ENCODE data around the gene CAPZA2. TPM values are rescaled to one million over a fixed set of nuclear protein-coding genes. Genes with fewer than 3 reads are reported as not detected.
A peak's percentile ranks its signal among the peaks of the same experiment; 100 is the strongest.

CAPZA2 gene
- total RNA-seq, 4 donors from 2014 or later, result 115 to 152 (median 125) TPM

DNA sequence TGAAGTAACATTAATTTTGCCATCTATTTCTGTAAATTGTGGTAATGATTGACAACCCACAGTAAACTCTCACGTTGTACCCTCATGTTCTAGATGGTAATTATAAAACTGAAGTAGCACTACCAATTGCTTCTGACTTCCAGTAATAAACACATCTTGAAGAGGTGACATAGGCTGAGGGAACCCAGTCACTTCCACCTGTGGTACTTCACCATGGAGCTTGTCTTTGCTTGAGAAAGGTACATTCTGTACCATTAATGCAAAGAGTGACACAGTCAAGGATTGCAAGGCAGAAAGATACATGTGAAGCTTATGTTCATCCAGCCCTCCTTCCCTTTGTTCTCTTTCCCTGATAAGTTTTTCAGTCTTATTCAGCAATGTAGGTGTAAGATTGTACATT lies 11.2 kb downstream of the CAPZA2 start:
- DNase-seq (ENCODE audit: low spot score) (no peak), ATAC-seq (ENCODE audit: low FRiP score) (no peak)
- TF ChIP-seq, protein P1, sequence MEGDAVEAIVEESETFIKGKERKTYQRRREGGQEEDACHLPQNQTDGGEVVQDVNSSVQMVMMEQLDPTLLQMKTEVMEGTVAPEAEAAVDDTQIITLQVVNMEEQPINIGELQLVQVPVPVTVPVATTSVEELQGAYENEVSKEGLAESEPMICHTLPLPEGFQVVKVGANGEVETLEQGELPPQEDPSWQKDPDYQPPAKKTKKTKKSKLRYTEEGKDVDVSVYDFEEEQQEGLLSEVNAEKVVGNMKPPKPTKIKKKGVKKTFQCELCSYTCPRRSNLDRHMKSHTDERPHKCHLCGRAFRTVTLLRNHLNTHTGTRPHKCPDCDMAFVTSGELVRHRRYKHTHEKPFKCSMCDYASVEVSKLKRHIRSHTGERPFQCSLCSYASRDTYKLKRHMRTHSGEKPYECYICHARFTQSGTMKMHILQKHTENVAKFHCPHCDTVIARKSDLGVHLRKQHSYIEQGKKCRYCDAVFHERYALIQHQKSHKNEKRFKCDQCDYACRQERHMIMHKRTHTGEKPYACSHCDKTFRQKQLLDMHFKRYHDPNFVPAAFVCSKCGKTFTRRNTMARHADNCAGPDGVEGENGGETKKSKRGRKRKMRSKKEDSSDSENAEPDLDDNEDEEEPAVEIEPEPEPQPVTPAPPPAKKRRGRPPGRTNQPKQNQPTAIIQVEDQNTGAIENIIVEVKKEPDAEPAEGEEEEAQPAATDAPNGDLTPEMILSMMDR (IDR thresholded peaks at IDR 0.05), result no peak

DNA sequence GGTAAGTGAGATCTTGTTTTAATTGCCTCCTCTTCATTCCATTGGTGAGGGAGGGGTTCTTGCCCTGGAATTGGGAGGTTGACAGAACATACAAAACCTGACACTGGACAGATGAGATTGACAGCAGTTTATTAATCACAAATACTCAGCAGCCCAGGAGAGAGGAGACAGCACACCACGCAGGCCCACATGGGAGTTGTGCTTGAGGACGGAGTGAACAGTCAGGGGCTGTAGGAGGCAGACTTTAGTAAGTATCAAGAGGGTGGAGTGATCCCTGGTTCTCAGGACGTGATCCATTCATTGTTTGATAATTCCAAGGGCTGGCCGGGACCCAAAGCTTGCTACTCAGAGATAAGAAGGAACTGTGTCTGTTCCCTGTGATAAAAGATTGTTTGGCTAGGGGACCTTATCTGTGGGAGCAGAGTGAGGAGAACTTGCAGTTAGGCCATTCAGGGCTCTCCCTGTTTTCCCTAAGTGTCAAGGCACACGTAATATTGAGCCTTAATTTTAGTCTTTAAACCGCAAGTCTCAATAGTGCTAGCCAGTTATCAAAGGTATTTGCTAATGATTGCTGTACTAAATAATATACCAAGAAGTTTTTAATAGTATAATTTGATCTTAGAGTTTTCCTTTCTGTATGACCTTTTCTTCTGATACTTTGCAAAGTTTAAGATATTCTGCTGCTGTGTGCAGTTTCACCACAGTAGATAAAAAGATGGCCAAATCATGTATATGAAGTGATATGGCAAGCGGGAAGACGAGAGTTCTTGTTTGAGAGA lies 14.5 kb downstream of the CAPZA2 start:
- DNase-seq (ENCODE audit: low spot score) (no peak), ATAC-seq (ENCODE audit: low FRiP score) (peak; percentile 52)
- TF ChIP-seq, protein P1 (IDR thresholded peaks at IDR 0.05), result no peak

DNA sequence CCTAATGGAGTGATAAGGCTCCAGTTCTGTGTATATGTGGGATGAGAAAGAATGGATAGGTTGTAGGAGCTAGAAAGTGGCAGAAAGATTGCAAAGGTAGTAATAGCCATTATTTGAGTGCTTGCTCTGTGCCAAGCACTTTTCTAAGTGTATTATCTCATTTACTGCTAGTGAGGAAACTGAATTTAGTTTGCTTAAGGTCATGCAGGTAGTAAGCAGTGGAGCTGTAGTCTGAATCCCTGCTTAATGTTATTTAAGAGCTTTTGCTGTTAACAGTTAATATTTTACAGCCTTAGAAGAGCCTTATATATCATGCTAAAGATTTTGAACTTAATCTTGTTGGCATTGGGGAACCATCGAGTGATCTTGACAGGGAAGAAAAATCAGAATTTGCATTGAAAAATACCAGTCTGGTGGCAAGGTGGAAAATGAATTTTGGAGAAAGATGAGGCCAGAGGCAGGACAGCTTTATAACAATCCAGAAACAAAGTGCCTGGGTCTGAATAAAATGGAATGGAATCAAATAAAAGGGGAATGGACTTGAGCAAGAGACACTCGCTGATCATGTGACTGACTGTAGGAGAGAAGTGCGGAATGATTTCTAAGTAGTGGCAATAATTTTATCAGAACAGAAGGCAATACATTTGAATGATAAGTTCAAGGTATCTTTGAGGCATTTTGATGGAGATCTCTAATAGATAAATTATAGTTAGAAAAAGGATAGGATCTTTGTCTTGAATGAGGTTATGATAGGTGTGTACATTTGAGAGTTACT lies 15.2 kb downstream of the CAPZA2 start:
- TF ChIP-seq, protein P1 (IDR thresholded peaks at IDR 0.05), result no peak
- no peak for ATAC-seq (ENCODE audit: low FRiP score)
- DNase-seq (ENCODE audit: low spot score), result no peak

DNA sequence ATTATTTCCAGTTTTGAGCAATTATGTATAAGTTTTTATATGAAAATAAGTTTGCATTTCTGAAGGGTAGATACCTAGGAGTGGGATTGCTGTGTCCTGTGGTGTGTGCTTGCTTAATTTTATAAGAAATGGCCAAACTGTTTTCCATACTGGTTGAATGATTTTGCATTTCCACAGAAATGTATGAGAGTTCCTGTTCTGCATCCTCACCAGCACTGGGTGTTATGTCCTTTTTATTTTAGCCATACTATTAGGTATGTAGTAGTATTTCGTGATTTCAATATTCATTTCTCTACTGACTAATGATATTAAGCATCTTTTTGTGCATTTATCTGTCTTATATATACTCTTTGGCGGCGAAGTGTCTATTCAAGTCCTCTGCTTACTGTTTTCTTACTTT lies 22.3 kb downstream of the CAPZA2 start:
- ATAC-seq (ENCODE audit: low FRiP score) (no peak), DNase-seq (ENCODE audit: low spot score) (no peak)
- TF ChIP-seq, protein P1 (IDR thresholded peaks at IDR 0.05), result no peak

DNA sequence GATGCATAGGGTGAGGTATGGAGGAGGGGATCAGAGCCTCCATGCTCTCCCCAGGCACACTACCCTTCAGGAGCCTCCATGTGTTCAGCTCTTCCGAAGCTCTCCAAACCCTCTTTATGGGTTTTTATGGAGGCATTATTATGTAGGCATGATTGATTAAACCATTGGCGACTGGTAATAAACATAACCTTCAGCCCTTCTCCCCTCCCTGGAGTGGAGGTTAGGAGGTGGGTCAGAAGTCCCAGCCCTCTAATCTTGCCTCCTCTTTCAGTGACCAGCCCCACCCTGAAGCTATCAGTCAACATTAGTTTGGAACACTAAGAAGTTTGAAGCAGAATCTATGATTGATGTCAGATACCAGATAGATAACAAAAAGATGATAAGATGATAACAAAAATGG lies 23.3 kb downstream of the CAPZA2 start:
- no peak for ATAC-seq (ENCODE audit: low FRiP score)
- DNase-seq (ENCODE audit: low spot score), result no peak
- TF ChIP-seq, protein P1 (IDR thresholded peaks at IDR 0.05), result no peak

DNA sequence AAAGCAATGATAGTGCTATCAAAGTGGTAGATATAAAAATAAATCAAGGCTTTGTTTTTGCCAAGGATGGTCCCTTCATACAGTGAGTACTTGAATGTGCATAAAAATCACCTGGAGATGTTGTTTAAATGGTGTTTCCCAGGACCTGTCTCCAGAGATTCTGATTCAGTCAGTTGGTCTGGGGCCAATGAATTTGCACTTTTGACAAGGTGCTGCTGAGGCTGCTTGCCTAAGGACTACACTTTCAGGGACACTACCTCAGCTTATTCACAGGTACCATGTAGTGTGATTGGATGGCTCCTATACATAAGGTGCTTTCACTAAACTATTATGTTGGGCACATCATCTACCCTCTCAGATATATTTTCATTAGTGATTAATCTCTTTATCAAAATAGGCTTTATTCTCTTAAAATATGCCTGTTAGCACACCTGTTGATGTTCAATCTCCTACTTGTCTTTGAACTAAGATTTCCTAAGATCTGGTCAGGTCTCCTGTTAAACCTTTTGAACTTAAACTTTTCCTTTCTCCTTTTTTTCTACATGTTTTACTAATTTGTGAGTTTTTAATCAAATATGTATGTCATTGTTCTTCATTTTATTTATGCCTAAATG lies 24.3 kb downstream of the CAPZA2 start:
- ATAC-seq (ENCODE audit: low FRiP score) (no peak), DNase-seq (ENCODE audit: low spot score) (no peak)
- TF ChIP-seq, protein P1 (IDR thresholded peaks at IDR 0.05), result no peak
